HepG2 (cell line): ENCODE results near the gene ZCCHC7. TPM values are rescaled to one million over a fixed set of nuclear protein-coding genes. Genes with fewer than 3 reads are reported as not detected.

Experiments used
- ATAC-seq: fragments of 200-7000 bp; cut with Tn5 transposase; 3 replicates; pipeline ENCODE4 v1.9.1; 2020; ENCODE audit warnings: mild to moderate bottlenecking, moderate library complexity
- BruUV-seq: library from RNA; stranded (reverse); fragments of 400-500 nt; replicated peaks from 2 replicates; lab custom pipeline; 2021; lab: Mats Ljungman, UMichigan
- CTCF ChIA-PET: fragments of 300-600 bp; formaldehyde crosslinking; extraction: SDS; loops from one replicate; lab custom pipeline; 2021; ENCODE audit warnings: low total read pairs, inconsistent platforms, low intra/inter-chr PET ratio; lab: Yijun Ruan, JAX
- POLR2A ChIA-PET: fragments of 350-600 bp; sonication (Branson Sonifier 250); formaldehyde crosslinking; loops from one replicate; lab custom pipeline; 2020; ENCODE audit warnings: antibody characterized with exemption, inconsistent platforms; lab: Yijun Ruan, JAX
- DNase-seq: peaks from one replicate; pipeline ENCODE4 v3.0.0-alpha.2; 2015; ENCODE audit warnings: low spot score
- FAIRE-seq: peaks from 3 replicates; lab custom pipeline; 2011; peaks lifted over from hg19 to GRCh38; lab: Jason Lieb, UNC
- H2AFZ ChIP-seq: one replicate; pipeline ENCODE4 v1.6.1; 2011; ENCODE audit warnings: low read length, inconsistent platforms
- H3K27ac ChIP-seq: fragments of 300-600 bp; 3 replicates; pipeline ENCODE4 v1.8.0; 2011; ENCODE audit warnings: mixed run types, mild to moderate bottlenecking, mixed read lengths, low read length, inconsistent platforms; ENCODE audit not compliant: insufficient read depth; ENCODE audit errors: extremely low read length
- H3K27me3 ChIP-seq, 2 experiments: fragments of 200-600 bp in 1 of 2; 2 replicates in 1 of 2; 3 replicates in 1 of 2; pipeline versions ENCODE4 v1.6.0 to v1.8.0; 2011; ENCODE audit warnings: low read length in 2 of 2, mild to moderate bottlenecking in 2 of 2, moderate library complexity in 2 of 2, inconsistent platforms in 1 of 2; ENCODE audit not compliant: insufficient read depth in 2 of 2, control insufficient read depth in 1 of 2
- H3K36me3 ChIP-seq, 2 experiments: fragments of 200-600 bp in 1 of 2; replicated peaks in 1 of 2; 2 replicates in 1 of 2; 3 replicates in 1 of 2; pipeline versions ENCODE4 v1.5.1 to v1.8.0; 2011; ENCODE audit warnings: low read length in 2 of 2, inconsistent platforms in 1 of 2; ENCODE audit not compliant: insufficient read depth in 2 of 2, control insufficient read depth in 1 of 2
- H3K4me1 ChIP-seq: 2 replicates; pipeline ENCODE4 v1.5.1; 2012; ENCODE audit warnings: low read length, inconsistent platforms; ENCODE audit not compliant: insufficient read depth
- H3K4me2 ChIP-seq: 2 replicates; pipeline ENCODE4 v1.6.0; 2011; ENCODE audit warnings: low read depth, low read length, inconsistent platforms
- H3K4me3 ChIP-seq, 3 experiments: fragments of 200-600 bp in 1 of 3; sonication (generic), shearing (Covaris generic) in 1 of 3; replicated peaks in 1 of 3; 2 replicates each; pipeline ENCODE4 v1.5.1; 2011 to 2016; ENCODE audit warnings: low read length in 3 of 3, inconsistent platforms in 2 of 3, low read depth in 2 of 3, mild to moderate bottlenecking in 2 of 3, control low read depth in 1 of 3, mixed read lengths in 1 of 3; ENCODE audit not compliant: insufficient read depth in 1 of 3
- H3K79me2 ChIP-seq: one replicate; pipeline ENCODE4 v1.6.1; 2011; ENCODE audit warnings: low read length, inconsistent platforms; ENCODE audit not compliant: insufficient read depth
- H3K9ac ChIP-seq: 2 replicates; pipeline ENCODE4 v1.6.0; 2011; ENCODE audit warnings: mild to moderate bottlenecking, low read depth, low read length, inconsistent platforms; ENCODE audit not compliant: insufficient read depth
- H3K9me3 ChIP-seq: 2 replicates; pipeline ENCODE4 v1.5.1; 2012; ENCODE audit warnings: mild to moderate bottlenecking, low read length
- H4K20me1 ChIP-seq: 2 replicates; pipeline ENCODE4 v1.6.0; 2011; ENCODE audit warnings: inconsistent platforms, mild to moderate bottlenecking, low read length, moderate library complexity; ENCODE audit not compliant: insufficient read depth
- GTF2F1 ChIP-seq: fragments of 150-350 bp; IDR thresholded peaks from 2 replicates; pipeline ENCODE4 v1.6.1; 2014; ENCODE audit warnings: low read length
- HNRNPK ChIP-seq: fragments of 200-400 bp; formaldehyde crosslinking; IDR thresholded peaks from 2 replicates; pipeline ENCODE4 v1.6.1; 2018; ENCODE audit warnings: low read length, low read depth, moderate library complexity, mild to moderate bottlenecking; ENCODE audit not compliant: poor library complexity, severe bottlenecking
- KDM5A ChIP-seq: fragments of 200-600 bp; sonication (generic); IDR thresholded peaks from 2 replicates; pipeline ENCODE4 v1.7.0; 2018; ENCODE audit warnings: antibody characterized with exemption, mild to moderate bottlenecking, low read length, borderline replicate concordance
- PBX2 ChIP-seq: IDR thresholded peaks from 2 replicates; pipeline ENCODE4 v1.6.1; 2016; ENCODE audit warnings: control low read depth
- SOX5 ChIP-seq: IDR thresholded peaks from 2 replicates; pipeline ENCODE4 v1.6.1; 2016; ENCODE audit warnings: borderline replicate concordance
- ZNF18 ChIP-seq: sonication (generic); formaldehyde crosslinking; IDR thresholded peaks from 2 replicates; pipeline ENCODE4 v1.8.0; 2022; ENCODE audit warnings: mild to moderate bottlenecking, missing genetic modification reagents; ENCODE audit not compliant: insufficient replicate concordance
- ZNF747 ChIP-seq: sonication (generic); formaldehyde crosslinking; IDR thresholded peaks from 2 replicates; pipeline ENCODE4 v1.8.1; 2023; ENCODE audit warnings: missing genetic modification reagents, mild to moderate bottlenecking, borderline replicate concordance
- WGBS: methylation state at CpG from one replicate; pipeline ENCODE4 v1.1.6; 2017; ENCODE audit warnings: low lambda C conversion rate; 5-methylcytosine and 5-hydroxymethylcytosine counted together
- in situ Hi-C: cut with HindIII; loops from 2 replicates; pipeline ENCODE4 v1.10.0; 2017; ENCODE audit warnings: low pct_unique_long_range_greater_than_20kb; ENCODE audit not compliant: extremely low pct_ligation_motif_present
- intact Hi-C: fragments of 100-400 bp; cut with micrococcal nuclease; formaldehyde crosslinking; loops from one replicate; pipeline ENCODE4 v1.10.0; 2022; ENCODE audit not compliant: unreplicated experiment
- polyA plus RNA-seq, 8 experiments: library from polyadenylated mRNA; depleted of rRNA in 3 of 8; stranded (reverse) in 7 of 8; unstranded in 1 of 8; fragments of >200 nt; fragmentation: Illumina TruSeq in 4 of 8; extraction: Trizol in 4 of 8; gene quantifications; 2 replicates each; pipeline versions ENCODE4 v1.2.1 to v1.2.3, GENCODE V29; 2011 to 2016; ENCODE audit warnings: low read depth in 4 of 8, missing spikeins in 1 of 8, mixed read lengths in 1 of 8; ENCODE audit not compliant: insufficient read depth in 1 of 8
- total RNA-seq, 5 experiments: library from RNA; depleted of rRNA; stranded (reverse); fragments of >200 nt; fragmentation: Illumina TruSeq; extraction: Trizol; gene quantifications; 2 replicates each; pipeline ENCODE4 v1.2.3, GENCODE V29; 2016; ENCODE audit warnings: low read depth in 1 of 5

The ZCCHC7 gene
- total and polyA plus RNA-seq, 2 of the 13 experiments (the other 11 are each of a cell fraction or from before 2014, with no cell fraction given), result 13.6 to 19.3 TPM

GRCh38 chr9:37404590-37404989, 284.2 kb downstream of the ZCCHC7 start:
- CTCF ChIA-PET, result no interaction called here
- in situ Hi-C loops, result no loop called here
- no peak for DNase-seq
- Histone ChIP-seq H3K4me1 (peaks cover 16% of the 10 kb centered on the region; the same call in 1 of the 2 replicates), H3K36me3 (no peaks in the 10 kb centered on the region), H3K4me3 (no peak overlapping the region), H3K9ac (no peak overlapping the region), H3K79me2 (no peaks in the 10 kb centered on the region)
- TF ChIP-seq GTF2F1 (no peak), ZNF18 (CRISPR knock-in tag) (no peak), SOX5 (no peak), PBX2 (CRISPR knock-in tag) (no peak), ZNF747 (no peak), HNRNPK (no peak), KDM5A (no peak)
- TF ChIP-seq, all 625 proteins: peak for 0
- Histone ChIP-seq H3K9me3 (no peaks in the 10 kb centered on the region), H2AFZ (no peak overlapping the region), H3K27me3 (0 out of 5 replicates have a peak, but pooled peaks cover 0 to 3% of the 10 kb centered on the region in 2 experiments), H3K27ac (no peak overlapping the region), H4K20me1 (no peaks in the 10 kb centered on the region), H3K4me2 (no peak overlapping the region)
- FAIRE-seq (no peak), ATAC-seq (no peak)
- WGBS, result 41% methylated on average over 9 of the region's 9 CpGs
- intact Hi-C loops, result no loop called here
- POLR2A ChIA-PET, result no interaction called here
- BruUV-seq, result no TSS peak
